GM12873 (cell line): ENCODE results near the gene GPR21.

ENCODE experiments used
- CTCF ChIP-seq: IDR thresholded peaks from 2 replicates; pipeline ENCODE4 v1.5.1; 2012; ENCODE audit warnings: low read depth, mild to moderate bottlenecking, moderate library complexity, low read length, control low read depth; ENCODE audit not compliant: insufficient read depth; ENCODE audit errors: missing control alignments

Gene GPR21

GRCh38 chr9:123000371-123001068, 32.9 kb upstream of the GPR21 start:
- TF ChIP-seq CTCF = no peak

GRCh38 chr9:123002754-123003153, 30.7 kb upstream of the GPR21 start:
- no peak for TF ChIP-seq CTCF

- TF ChIP-seq CTCF = no peak
Measured at GRCh38 chr9:123003466-123003865, 30.0 kb upstream of the GPR21 start.

- TF ChIP-seq CTCF = no peak
Measured at GRCh38 chr9:123005964-123006363, 27.5 kb upstream of the GPR21 start.

- no peak for TF ChIP-seq CTCF
Measured at GRCh38 chr9:123007269-123007668, 26.2 kb upstream of the GPR21 start.

- no peak for TF ChIP-seq CTCF
Measured at GRCh38 chr9:123008909-123009308, 24.6 kb upstream of the GPR21 start.

GRCh38 chr9:123011380-123011779, 22.1 kb upstream of the GPR21 start:
- TF ChIP-seq CTCF = no peak
